Measurements from ENCODE around the gene RPTOR. TPM values are rescaled to one million over a fixed set of nuclear protein-coding genes. Genes with fewer than 3 reads are reported as not detected.

The RPTOR gene
- polyA plus RNA-seq, 2 donors: 7.1 to 10.5 TPM

- H3K9me3 ChIP-seq (ENCODE audit: control insufficient read depth in 2 of 2, insufficient read depth in 1 of 2, low read depth in 1 of 2, low read length in 1 of 2): no peaks in the 10 kb centered on the region
- H3K27me3 ChIP-seq (ENCODE audit: control insufficient read depth in 1 of 2, insufficient read depth in 2 of 2, low read length in 2 of 2): no peaks in the 10 kb centered on the region
- 67 to 78% methylated on average over 19 of the region's 19 CpGs for WGBS, 2 donors
- H3K27ac ChIP-seq (ENCODE audit: low read depth in 2 of 2, low read length in 1 of 2): no peak overlapping the region
- no peak overlapping the region for H3K4me3 ChIP-seq (ENCODE audit: low read depth in 1 of 2, low read length in 2 of 2)
- peaks cover 0 to 4% of the 10 kb centered on the region in 2 donors for H3K4me1 ChIP-seq (ENCODE audit: control insufficient read depth in 2 of 2, insufficient read depth in 2 of 2, low read length in 1 of 2)
- H3K36me3 ChIP-seq (ENCODE audit: control insufficient read depth in 2 of 2, insufficient read depth in 2 of 2, low read length in 1 of 2): peaks cover 0 to 17% of the 10 kb centered on the region in 2 donors
Measured at GRCh38 chr17:80773243-80773991, 228.8 kb downstream of the RPTOR start.

GRCh38 chr17:80774146-80774545, 229.5 kb downstream of the RPTOR start:
- peak overlapping the region in 1 of 2 donors; percentile 58 for H3K27ac ChIP-seq (ENCODE audit: low read depth in 2 of 2, low read length in 1 of 2)
- H3K4me3 ChIP-seq (ENCODE audit: low read depth in 1 of 2, low read length in 2 of 2): no peak overlapping the region
- H3K36me3 ChIP-seq (ENCODE audit: control insufficient read depth in 2 of 2, insufficient read depth in 2 of 2, low read length in 1 of 2): peaks cover 0 to 17% of the 10 kb centered on the region in 2 donors
- 94 to 96% methylated on average over 20 of the region's 20 CpGs for WGBS, 2 donors
- no peaks in the 10 kb centered on the region for H3K27me3 ChIP-seq (ENCODE audit: control insufficient read depth in 1 of 2, insufficient read depth in 2 of 2, low read length in 2 of 2)
- H3K9me3 ChIP-seq (ENCODE audit: control insufficient read depth in 2 of 2, insufficient read depth in 1 of 2, low read depth in 1 of 2, low read length in 1 of 2): no peaks in the 10 kb centered on the region
- H3K4me1 ChIP-seq (ENCODE audit: control insufficient read depth in 2 of 2, insufficient read depth in 2 of 2, low read length in 1 of 2): peaks cover 0 to 4% of the 10 kb centered on the region in 2 donors

- Histone ChIP-seq H3K27ac (ENCODE audit: low read depth in 2 of 2, low read length in 1 of 2) (no peak overlapping the region), H3K36me3 (ENCODE audit: control insufficient read depth in 2 of 2, insufficient read depth in 2 of 2, low read length in 1 of 2) (peaks cover 0 to 21% of the 10 kb centered on the region in 2 donors), H3K9me3 (ENCODE audit: control insufficient read depth in 2 of 2, insufficient read depth in 1 of 2, low read depth in 1 of 2, low read length in 1 of 2) (no peaks in the 10 kb centered on the region), H3K4me3 (ENCODE audit: low read depth in 1 of 2, low read length in 2 of 2) (no peak overlapping the region), H3K4me1 (ENCODE audit: control insufficient read depth in 2 of 2, insufficient read depth in 2 of 2, low read length in 1 of 2) (peaks cover 0 to 4% of the 10 kb centered on the region in 2 donors), H3K27me3 (ENCODE audit: control insufficient read depth in 1 of 2, insufficient read depth in 2 of 2, low read length in 2 of 2) (no peaks in the 10 kb centered on the region)
- WGBS, 2 donors: 74 to 76% methylated on average over 21 of the region's 21 CpGs
Measured at GRCh38 chr17:80774643-80775281, 230.1 kb downstream of the RPTOR start.

GRCh38 chr17:80775863-80776262, 231.2 kb downstream of the RPTOR start:
- peaks cover 0 to 11% of the 10 kb centered on the region in 2 donors for H3K36me3 ChIP-seq (ENCODE audit: control insufficient read depth in 2 of 2, insufficient read depth in 2 of 2, low read length in 1 of 2)
- no peaks in the 10 kb centered on the region for H3K27me3 ChIP-seq (ENCODE audit: control insufficient read depth in 1 of 2, insufficient read depth in 2 of 2, low read length in 2 of 2)
- no peak overlapping the region for H3K27ac ChIP-seq (ENCODE audit: low read depth in 2 of 2, low read length in 1 of 2)
- peaks cover 0 to 4% of the 10 kb centered on the region in 2 donors for H3K4me1 ChIP-seq (ENCODE audit: control insufficient read depth in 2 of 2, insufficient read depth in 2 of 2, low read length in 1 of 2)
- H3K4me3 ChIP-seq (ENCODE audit: low read depth in 1 of 2, low read length in 2 of 2): no peak overlapping the region
- H3K9me3 ChIP-seq (ENCODE audit: control insufficient read depth in 2 of 2, insufficient read depth in 1 of 2, low read depth in 1 of 2, low read length in 1 of 2): no peaks in the 10 kb centered on the region
- WGBS, 2 donors: 87 to 94% methylated on average over 2 of the region's 2 CpGs

- Histone ChIP-seq H3K9me3 (ENCODE audit: control insufficient read depth in 2 of 2, insufficient read depth in 1 of 2, low read depth in 1 of 2, low read length in 1 of 2) (no peaks in the 10 kb centered on the region), H3K36me3 (ENCODE audit: control insufficient read depth in 2 of 2, insufficient read depth in 2 of 2, low read length in 1 of 2) (peaks cover 0 to 8% of the 10 kb centered on the region in 2 donors), H3K27ac (ENCODE audit: low read depth in 2 of 2, low read length in 1 of 2) (no peak overlapping the region), H3K4me3 (ENCODE audit: low read depth in 1 of 2, low read length in 2 of 2) (no peak overlapping the region), H3K4me1 (ENCODE audit: control insufficient read depth in 2 of 2, insufficient read depth in 2 of 2, low read length in 1 of 2) (peaks cover 4% of the 10 kb centered on the region in 2 donors), H3K27me3 (ENCODE audit: control insufficient read depth in 1 of 2, insufficient read depth in 2 of 2, low read length in 2 of 2) (no peaks in the 10 kb centered on the region)
- 95 to 97% methylated on average over 6 of the region's 6 CpGs for WGBS, 2 donors
Measured at GRCh38 chr17:80777274-80777673, 232.6 kb downstream of the RPTOR start.

- no peak overlapping the region for H3K4me3 ChIP-seq (ENCODE audit: low read depth in 1 of 2, low read length in 2 of 2)
- H3K27ac ChIP-seq (ENCODE audit: low read depth in 2 of 2, low read length in 1 of 2): no peak overlapping the region
- H3K9me3 ChIP-seq (ENCODE audit: control insufficient read depth in 2 of 2, insufficient read depth in 1 of 2, low read depth in 1 of 2, low read length in 1 of 2): no peaks in the 10 kb centered on the region
- WGBS, 2 donors: 97% methylated on average over 13 of the region's 13 CpGs
- H3K4me1 ChIP-seq (ENCODE audit: control insufficient read depth in 2 of 2, insufficient read depth in 2 of 2, low read length in 1 of 2): peaks cover 4% of the 10 kb centered on the region in 2 donors
- no peaks in the 10 kb centered on the region for H3K27me3 ChIP-seq (ENCODE audit: control insufficient read depth in 1 of 2, insufficient read depth in 2 of 2, low read length in 2 of 2)
- H3K36me3 ChIP-seq (ENCODE audit: control insufficient read depth in 2 of 2, insufficient read depth in 2 of 2, low read length in 1 of 2): peaks cover 0 to 8% of the 10 kb centered on the region in 2 donors
Measured at GRCh38 chr17:80778716-80779115, 234.1 kb downstream of the RPTOR start.

GRCh38 chr17:80779336-80779735, 234.7 kb downstream of the RPTOR start:
- Histone ChIP-seq H3K27ac (ENCODE audit: low read depth in 2 of 2, low read length in 1 of 2) (no peak overlapping the region), H3K4me1 (ENCODE audit: control insufficient read depth in 2 of 2, insufficient read depth in 2 of 2, low read length in 1 of 2) (peaks cover 4% of the 10 kb centered on the region in 2 donors), H3K36me3 (ENCODE audit: control insufficient read depth in 2 of 2, insufficient read depth in 2 of 2, low read length in 1 of 2) (peaks cover 0 to 6% of the 10 kb centered on the region in 2 donors), H3K9me3 (ENCODE audit: control insufficient read depth in 2 of 2, insufficient read depth in 1 of 2, low read depth in 1 of 2, low read length in 1 of 2) (no peaks in the 10 kb centered on the region), H3K4me3 (ENCODE audit: low read depth in 1 of 2, low read length in 2 of 2) (no peak overlapping the region), H3K27me3 (ENCODE audit: control insufficient read depth in 1 of 2, insufficient read depth in 2 of 2, low read length in 2 of 2) (no peaks in the 10 kb centered on the region)
- 97% methylated on average over 24 of the region's 24 CpGs for WGBS, 2 donors

GRCh38 chr17:80779961-80780380, 235.3 kb downstream of the RPTOR start:
- Histone ChIP-seq H3K4me3 (ENCODE audit: low read depth in 1 of 2, low read length in 2 of 2) (no peak overlapping the region), H3K4me1 (ENCODE audit: control insufficient read depth in 2 of 2, insufficient read depth in 2 of 2, low read length in 1 of 2) (peaks cover 0 to 4% of the 10 kb centered on the region in 2 donors), H3K9me3 (ENCODE audit: control insufficient read depth in 2 of 2, insufficient read depth in 1 of 2, low read depth in 1 of 2, low read length in 1 of 2) (no peaks in the 10 kb centered on the region), H3K36me3 (ENCODE audit: control insufficient read depth in 2 of 2, insufficient read depth in 2 of 2, low read length in 1 of 2) (peaks cover 0 to 4% of the 10 kb centered on the region in 2 donors), H3K27me3 (ENCODE audit: control insufficient read depth in 1 of 2, insufficient read depth in 2 of 2, low read length in 2 of 2) (no peaks in the 10 kb centered on the region), H3K27ac (ENCODE audit: low read depth in 2 of 2, low read length in 1 of 2) (peak overlapping the region in 1 of 2 donors; percentile 58)
- WGBS, 2 donors: 67 to 71% methylated on average over 16 of the region's 16 CpGs

GRCh38 chr17:80780381-80781198, 236.0 kb downstream of the RPTOR start:
- no peaks in the 10 kb centered on the region for H3K27me3 ChIP-seq (ENCODE audit: control insufficient read depth in 1 of 2, insufficient read depth in 2 of 2, low read length in 2 of 2)
- H3K4me3 ChIP-seq (ENCODE audit: low read depth in 1 of 2, low read length in 2 of 2): no peak overlapping the region
- peak overlapping the region; percentile 27 to 58 for H3K27ac ChIP-seq (ENCODE audit: low read depth in 2 of 2, low read length in 1 of 2)
- no peaks in the 10 kb centered on the region for H3K9me3 ChIP-seq (ENCODE audit: control insufficient read depth in 2 of 2, insufficient read depth in 1 of 2, low read depth in 1 of 2, low read length in 1 of 2)
- peaks cover 0 to 4% of the 10 kb centered on the region in 2 donors for H3K36me3 ChIP-seq (ENCODE audit: control insufficient read depth in 2 of 2, insufficient read depth in 2 of 2, low read length in 1 of 2)
- H3K4me1 ChIP-seq (ENCODE audit: control insufficient read depth in 2 of 2, insufficient read depth in 2 of 2, low read length in 1 of 2): peaks cover 0 to 4% of the 10 kb centered on the region in 2 donors
- WGBS, 2 donors: 63 to 69% methylated on average over 19 of the region's 19 CpGs
